GM12878 (cell line): Measurements from ENCODE around the gene IMMP2L.

Experiments
- CHD1 ChIP-seq: IDR thresholded peaks from 2 replicates; pipeline ENCODE4 v1.6.1; 2012; ENCODE audit warnings: low read depth, low read length, improper control_type of control experiment
- CHD4 ChIP-seq: fragments of 200-600 bp; sonication (generic); IDR thresholded peaks from 2 replicates; pipeline ENCODE4 v1.6.1; 2016; ENCODE audit warnings: mild to moderate bottlenecking
- RBBP5 ChIP-seq: fragments of 200-600 bp; sonication (generic); conservative IDR thresholded peaks from 2 replicates; pipeline ENCODE4 v1.6.1; 2016
- ZNF24 ChIP-seq: fragments of 450-650 bp; IDR thresholded peaks from 2 replicates; pipeline ENCODE4 v1.6.1; 2017; ENCODE audit warnings: antibody characterized with exemption, mild to moderate bottlenecking
- ZNF274 ChIP-seq: IDR thresholded peaks from one replicate; pipeline ENCODE4 v1.8.0; 2011; ENCODE audit not compliant: insufficient read length, insufficient read depth
- TF ChIP-seq, protein P1 (sequence below), 3 experiments: IDR thresholded peaks in 2 of 3; conservative IDR thresholded peaks in 1 of 3; 2 replicates each; pipeline ENCODE4 v1.5.1; 2011; ENCODE audit warnings: low read depth in 3 of 3, low read length in 3 of 3, mild to moderate bottlenecking in 3 of 3, control low read depth in 2 of 3, moderate library complexity in 2 of 3, inconsistent platforms in 1 of 3, mixed read lengths in 1 of 3; ENCODE audit not compliant: control insufficient read depth in 2 of 3, insufficient read depth in 1 of 3; ENCODE audit errors: extremely low read depth in 1 of 3
- TF ChIP-seq, protein P2 (sequence below): IDR thresholded peaks from 2 replicates; pipeline ENCODE4 v1.6.1; 2012; ENCODE audit warnings: low read length, inconsistent platforms
- TF ChIP-seq, protein P3 (sequence below): fragments of 450-650 bp; IDR thresholded peaks from 2 replicates; pipeline ENCODE4 v1.6.1; 2017; ENCODE audit warnings: mild to moderate bottlenecking
- TF ChIP-seq, protein P4 (sequence below): fragments of 450-650 bp; IDR thresholded peaks from 2 replicates; pipeline ENCODE4 v1.6.1; 2018; ENCODE audit warnings: borderline replicate concordance, mild to moderate bottlenecking; ENCODE audit not compliant: partially characterized antibody

DNA sequence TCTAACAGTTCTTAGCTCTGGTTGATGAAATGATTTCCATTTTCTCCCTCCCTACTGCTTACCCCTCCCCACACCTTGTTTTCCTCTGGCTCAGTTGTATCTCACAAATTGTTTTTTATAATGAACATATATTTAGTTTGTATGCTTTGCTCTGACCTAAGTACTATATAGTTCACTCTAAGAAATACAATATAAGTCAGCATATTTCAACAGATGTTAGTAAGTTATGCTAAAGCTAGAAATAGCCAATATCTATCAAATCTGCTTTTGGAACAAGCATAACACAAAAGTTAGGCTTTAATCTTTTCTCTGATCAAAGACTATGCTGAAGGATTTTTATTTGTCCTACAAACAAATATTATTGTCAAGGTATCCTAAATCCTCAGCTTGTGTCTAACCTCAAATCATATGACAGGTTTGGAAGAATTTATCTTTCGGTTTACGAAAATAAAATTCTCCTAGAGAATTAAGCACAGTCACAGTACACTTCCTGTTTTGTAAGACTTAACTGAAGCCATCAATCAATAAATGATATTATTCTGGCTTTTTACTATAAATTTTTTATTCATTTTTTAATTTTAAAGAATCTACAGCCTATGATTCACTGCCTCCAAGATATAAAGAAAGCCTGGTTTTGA, 67.0 kb downstream of the IMMP2L start:
- TF ChIP-seq, protein P1, sequence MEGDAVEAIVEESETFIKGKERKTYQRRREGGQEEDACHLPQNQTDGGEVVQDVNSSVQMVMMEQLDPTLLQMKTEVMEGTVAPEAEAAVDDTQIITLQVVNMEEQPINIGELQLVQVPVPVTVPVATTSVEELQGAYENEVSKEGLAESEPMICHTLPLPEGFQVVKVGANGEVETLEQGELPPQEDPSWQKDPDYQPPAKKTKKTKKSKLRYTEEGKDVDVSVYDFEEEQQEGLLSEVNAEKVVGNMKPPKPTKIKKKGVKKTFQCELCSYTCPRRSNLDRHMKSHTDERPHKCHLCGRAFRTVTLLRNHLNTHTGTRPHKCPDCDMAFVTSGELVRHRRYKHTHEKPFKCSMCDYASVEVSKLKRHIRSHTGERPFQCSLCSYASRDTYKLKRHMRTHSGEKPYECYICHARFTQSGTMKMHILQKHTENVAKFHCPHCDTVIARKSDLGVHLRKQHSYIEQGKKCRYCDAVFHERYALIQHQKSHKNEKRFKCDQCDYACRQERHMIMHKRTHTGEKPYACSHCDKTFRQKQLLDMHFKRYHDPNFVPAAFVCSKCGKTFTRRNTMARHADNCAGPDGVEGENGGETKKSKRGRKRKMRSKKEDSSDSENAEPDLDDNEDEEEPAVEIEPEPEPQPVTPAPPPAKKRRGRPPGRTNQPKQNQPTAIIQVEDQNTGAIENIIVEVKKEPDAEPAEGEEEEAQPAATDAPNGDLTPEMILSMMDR (IDR thresholded peaks at IDR 0.05 in 2 of 3, conservative IDR thresholded peaks at IDR 0.05 in 1 of 3; ENCODE audit: control insufficient read depth in 2 of 3, extremely low read depth in 1 of 3, insufficient read depth in 1 of 3, low read depth in 3 of 3, low read length in 3 of 3) = no peak
- TF ChIP-seq, protein P2, sequence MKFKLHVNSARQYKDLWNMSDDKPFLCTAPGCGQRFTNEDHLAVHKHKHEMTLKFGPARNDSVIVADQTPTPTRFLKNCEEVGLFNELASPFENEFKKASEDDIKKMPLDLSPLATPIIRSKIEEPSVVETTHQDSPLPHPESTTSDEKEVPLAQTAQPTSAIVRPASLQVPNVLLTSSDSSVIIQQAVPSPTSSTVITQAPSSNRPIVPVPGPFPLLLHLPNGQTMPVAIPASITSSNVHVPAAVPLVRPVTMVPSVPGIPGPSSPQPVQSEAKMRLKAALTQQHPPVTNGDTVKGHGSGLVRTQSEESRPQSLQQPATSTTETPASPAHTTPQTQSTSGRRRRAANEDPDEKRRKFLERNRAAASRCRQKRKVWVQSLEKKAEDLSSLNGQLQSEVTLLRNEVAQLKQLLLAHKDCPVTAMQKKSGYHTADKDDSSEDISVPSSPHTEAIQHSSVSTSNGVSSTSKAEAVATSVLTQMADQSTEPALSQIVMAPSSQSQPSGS = no peak
- TF ChIP-seq CHD4 (no peak), RBBP5 (no peak), ZNF274 (no peak), ZNF24 (no peak), CHD1 (no peak)
- TF ChIP-seq, protein P3, sequence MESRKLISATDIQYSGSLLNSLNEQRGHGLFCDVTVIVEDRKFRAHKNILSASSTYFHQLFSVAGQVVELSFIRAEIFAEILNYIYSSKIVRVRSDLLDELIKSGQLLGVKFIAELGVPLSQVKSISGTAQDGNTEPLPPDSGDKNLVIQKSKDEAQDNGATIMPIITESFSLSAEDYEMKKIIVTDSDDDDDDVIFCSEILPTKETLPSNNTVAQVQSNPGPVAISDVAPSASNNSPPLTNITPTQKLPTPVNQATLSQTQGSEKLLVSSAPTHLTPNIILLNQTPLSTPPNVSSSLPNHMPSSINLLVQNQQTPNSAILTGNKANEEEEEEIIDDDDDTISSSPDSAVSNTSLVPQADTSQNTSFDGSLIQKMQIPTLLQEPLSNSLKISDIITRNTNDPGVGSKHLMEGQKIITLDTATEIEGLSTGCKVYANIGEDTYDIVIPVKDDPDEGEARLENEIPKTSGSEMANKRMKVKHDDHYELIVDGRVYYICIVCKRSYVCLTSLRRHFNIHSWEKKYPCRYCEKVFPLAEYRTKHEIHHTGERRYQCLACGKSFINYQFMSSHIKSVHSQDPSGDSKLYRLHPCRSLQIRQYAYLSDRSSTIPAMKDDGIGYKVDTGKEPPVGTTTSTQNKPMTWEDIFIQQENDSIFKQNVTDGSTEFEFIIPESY = no peak
- TF ChIP-seq, protein P4, sequence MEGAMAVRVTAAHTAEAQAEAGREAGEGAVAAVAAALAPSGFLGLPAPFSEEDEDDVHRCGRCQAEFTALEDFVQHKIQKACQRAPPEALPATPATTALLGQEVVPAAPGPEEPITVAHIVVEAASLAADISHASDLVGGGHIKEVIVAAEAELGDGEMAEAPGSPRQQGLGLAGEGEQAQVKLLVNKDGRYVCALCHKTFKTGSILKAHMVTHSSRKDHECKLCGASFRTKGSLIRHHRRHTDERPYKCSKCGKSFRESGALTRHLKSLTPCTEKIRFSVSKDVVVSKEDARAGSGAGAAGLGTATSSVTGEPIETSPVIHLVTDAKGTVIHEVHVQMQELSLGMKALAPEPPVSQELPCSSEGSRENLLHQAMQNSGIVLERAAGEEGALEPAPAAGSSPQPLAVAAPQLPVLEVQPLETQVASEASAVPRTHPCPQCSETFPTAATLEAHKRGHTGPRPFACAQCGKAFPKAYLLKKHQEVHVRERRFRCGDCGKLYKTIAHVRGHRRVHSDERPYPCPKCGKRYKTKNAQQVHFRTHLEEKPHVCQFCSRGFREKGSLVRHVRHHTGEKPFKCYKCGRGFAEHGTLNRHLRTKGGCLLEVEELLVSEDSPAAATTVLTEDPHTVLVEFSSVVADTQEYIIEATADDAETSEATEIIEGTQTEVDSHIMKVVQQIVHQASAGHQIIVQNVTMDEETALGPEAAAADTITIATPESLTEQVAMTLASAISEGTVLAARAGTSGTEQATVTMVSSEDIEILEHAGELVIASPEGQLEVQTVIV = no peak
